Stimulated activated naive CD8-positive, alpha-beta T cell treated with anti-CD3 and anti-CD28 coated beads, Interleukin-15, Interleukin-2, amounts not matched to agents 100 ng/mL and 50 ng/mL, for 24 hours (primary cell): ENCODE measurements around the gene IGSF5.

Experiments used
- H3K27ac Mint-ChIP-seq: one replicate; pipeline ENCODE4 v1.8.0; 2021; ENCODE audit warnings: mild to moderate bottlenecking, mixed read lengths
- H3K27me3 Mint-ChIP-seq: one replicate; pipeline ENCODE4 v1.8.0; 2021; ENCODE audit warnings: mixed read lengths
- H3K36me3 Mint-ChIP-seq: one replicate; pipeline ENCODE4 v1.8.0; 2021; ENCODE audit warnings: low read depth, mixed read lengths
- H3K4me1 Mint-ChIP-seq: one replicate; pipeline ENCODE4 v1.8.0; 2021; ENCODE audit warnings: low read depth, mixed read lengths
- H3K4me3 Mint-ChIP-seq: one replicate; pipeline ENCODE4 v1.8.0; 2021; ENCODE audit warnings: mild to moderate bottlenecking, mixed read lengths
- H3K9me3 Mint-ChIP-seq: one replicate; pipeline ENCODE4 v1.8.0; 2021; ENCODE audit warnings: mixed read lengths

Gene IGSF5

DNA sequence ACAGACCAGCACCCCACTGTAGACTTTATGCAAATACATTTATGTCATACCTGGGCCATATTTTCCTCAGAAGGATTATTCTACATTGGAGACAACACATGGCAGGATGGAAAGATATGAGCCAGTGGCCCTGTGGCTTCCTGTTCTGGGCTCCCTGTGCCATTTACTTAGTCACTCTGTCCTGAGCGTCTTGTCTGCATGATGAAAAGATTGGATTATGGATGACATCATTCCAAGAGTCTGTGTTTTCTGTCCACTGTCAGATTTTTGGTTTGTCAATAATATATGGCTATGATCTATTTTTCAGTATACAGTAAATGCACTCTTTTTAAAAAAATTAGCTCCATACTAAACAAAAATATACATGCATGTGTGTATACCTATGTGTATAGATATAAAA lies 30.8 kb downstream of the IGSF5 start:
- Mint-ChIP-seq H3K4me1 (no peaks in the 10 kb centered on the region), H3K36me3 (no peaks in the 10 kb centered on the region), H3K27ac (no peak overlapping the region), H3K4me3 (no peak overlapping the region), H3K27me3 (no peaks in the 10 kb centered on the region), H3K9me3 (no peaks in the 10 kb centered on the region)

DNA sequence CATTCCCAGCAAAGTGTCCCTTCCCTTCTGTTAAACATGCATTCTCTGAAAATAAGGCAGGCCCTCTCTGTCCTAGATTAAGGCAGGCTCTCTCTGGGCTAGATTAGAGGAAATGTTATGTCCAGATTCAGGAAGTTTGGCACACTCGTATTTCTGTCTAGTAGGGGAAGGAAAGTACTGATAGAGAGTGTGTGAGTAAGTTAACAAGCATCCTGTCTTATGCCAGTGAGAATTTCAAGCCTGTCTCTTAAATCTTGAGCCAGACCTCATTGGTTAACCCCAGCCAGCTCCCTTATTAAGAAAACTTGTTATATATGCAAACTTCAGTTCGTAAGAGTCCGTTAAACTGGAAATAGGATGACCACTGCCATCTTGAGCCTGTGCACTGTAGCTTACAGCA lies 31.6 kb downstream of the IGSF5 start:
- no peak overlapping the region for H3K27ac Mint-ChIP-seq
- no peaks in the 10 kb centered on the region for H3K27me3 Mint-ChIP-seq
- no peaks in the 10 kb centered on the region for H3K9me3 Mint-ChIP-seq
- no peaks in the 10 kb centered on the region for H3K36me3 Mint-ChIP-seq
- H3K4me3 Mint-ChIP-seq: no peak overlapping the region
- no peaks in the 10 kb centered on the region for H3K4me1 Mint-ChIP-seq

DNA sequence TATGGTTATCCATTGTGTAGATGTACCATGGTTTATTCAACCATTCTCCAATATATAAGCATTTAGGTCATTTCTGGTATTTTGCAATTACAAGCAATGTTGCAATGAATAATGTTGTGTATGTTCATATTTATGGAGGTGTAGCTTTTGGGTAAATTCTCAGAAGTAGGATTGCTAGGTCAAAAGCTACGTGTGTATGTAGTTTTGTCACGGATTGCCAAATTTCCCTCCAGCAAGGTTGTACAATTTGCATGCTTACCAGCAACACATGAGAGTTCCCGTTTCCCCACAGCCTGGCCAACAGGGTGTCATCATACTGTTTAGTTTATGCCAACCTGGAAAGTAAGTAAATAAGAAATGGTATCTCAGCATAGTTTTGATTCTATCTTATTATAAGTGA lies 36.3 kb downstream of the IGSF5 start:
- Mint-ChIP-seq H3K4me1 (no peaks in the 10 kb centered on the region), H3K27me3 (no peaks in the 10 kb centered on the region), H3K9me3 (no peaks in the 10 kb centered on the region), H3K4me3 (no peak overlapping the region), H3K27ac (no peak overlapping the region), H3K36me3 (no peaks in the 10 kb centered on the region)

DNA sequence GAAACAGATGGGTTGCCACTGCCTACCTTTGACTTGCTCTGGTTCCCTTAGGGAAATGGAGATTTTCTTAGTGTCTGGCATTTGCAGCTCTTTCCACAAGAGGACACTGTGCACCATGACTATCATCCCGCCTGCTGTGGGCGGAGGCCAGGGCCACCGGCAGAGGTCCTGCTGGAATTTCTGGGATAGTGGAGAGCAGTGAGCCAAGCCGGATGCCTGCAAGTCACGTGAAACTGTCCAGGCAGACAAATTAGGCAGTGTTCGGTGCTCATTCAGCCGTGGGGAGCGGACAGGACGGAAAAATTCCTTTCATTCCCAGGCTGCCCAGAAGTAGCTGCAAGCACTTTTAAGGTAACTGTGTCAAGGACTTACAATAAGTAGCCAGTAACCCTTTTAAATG lies 43.4 kb downstream of the IGSF5 start:
- H3K4me3 Mint-ChIP-seq: no peak overlapping the region
- H3K4me1 Mint-ChIP-seq: no peaks in the 10 kb centered on the region
- no peak overlapping the region for H3K27ac Mint-ChIP-seq
- no peaks in the 10 kb centered on the region for H3K9me3 Mint-ChIP-seq
- H3K36me3 Mint-ChIP-seq: no peaks in the 10 kb centered on the region
- no peaks in the 10 kb centered on the region for H3K27me3 Mint-ChIP-seq

DNA sequence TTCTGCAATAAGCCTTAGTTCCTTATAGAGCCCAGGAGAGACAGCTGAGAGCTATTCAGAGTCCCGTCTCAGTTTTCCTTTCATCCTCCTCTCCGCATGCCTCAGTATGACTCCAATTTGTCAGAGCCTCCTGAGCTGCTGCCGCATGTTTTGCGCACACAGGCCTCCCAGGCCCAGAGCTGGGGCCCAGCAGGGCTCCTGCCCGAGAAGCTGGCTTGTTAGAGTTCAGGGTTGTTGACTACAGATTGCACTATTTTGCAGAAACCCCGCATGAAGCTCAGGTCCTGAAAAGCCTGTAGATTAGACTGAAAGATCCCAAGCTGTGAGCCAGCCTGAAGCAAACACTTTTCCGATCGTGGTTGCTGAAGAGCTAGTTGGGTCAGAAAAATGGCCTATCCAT lies 51.5 kb downstream of the IGSF5 start:
- no peaks in the 10 kb centered on the region for H3K9me3 Mint-ChIP-seq
- no peaks in the 10 kb centered on the region for H3K4me1 Mint-ChIP-seq
- no peak overlapping the region for H3K27ac Mint-ChIP-seq
- peaks cover 6% of the 10 kb centered on the region for H3K27me3 Mint-ChIP-seq
- no peak overlapping the region for H3K4me3 Mint-ChIP-seq
- H3K36me3 Mint-ChIP-seq: no peaks in the 10 kb centered on the region

DNA sequence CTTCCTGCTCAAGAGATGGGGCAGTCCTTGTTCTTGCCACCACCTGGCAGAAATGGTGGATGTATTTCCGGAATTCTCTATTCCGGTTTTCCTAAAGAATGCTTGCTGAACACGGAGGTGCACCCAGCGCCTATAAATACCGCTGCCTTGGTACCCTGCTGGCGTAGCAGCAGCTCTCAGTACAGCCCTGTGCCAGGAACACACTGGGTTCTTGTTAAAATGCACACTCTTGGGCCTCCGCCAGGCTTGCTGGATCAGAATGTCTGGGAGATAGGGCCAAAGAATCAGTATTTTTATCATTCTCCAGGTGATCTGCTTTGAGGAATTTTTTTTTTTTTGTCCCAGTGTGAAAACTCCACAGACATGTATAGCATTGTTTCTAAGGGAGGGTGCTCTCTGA lies 54.2 kb downstream of the IGSF5 start:
- no peaks in the 10 kb centered on the region for H3K9me3 Mint-ChIP-seq
- no peak overlapping the region for H3K4me3 Mint-ChIP-seq
- peaks cover 6% of the 10 kb centered on the region for H3K27me3 Mint-ChIP-seq
- H3K4me1 Mint-ChIP-seq: no peaks in the 10 kb centered on the region
- no peaks in the 10 kb centered on the region for H3K36me3 Mint-ChIP-seq
- H3K27ac Mint-ChIP-seq: no peak overlapping the region

DNA sequence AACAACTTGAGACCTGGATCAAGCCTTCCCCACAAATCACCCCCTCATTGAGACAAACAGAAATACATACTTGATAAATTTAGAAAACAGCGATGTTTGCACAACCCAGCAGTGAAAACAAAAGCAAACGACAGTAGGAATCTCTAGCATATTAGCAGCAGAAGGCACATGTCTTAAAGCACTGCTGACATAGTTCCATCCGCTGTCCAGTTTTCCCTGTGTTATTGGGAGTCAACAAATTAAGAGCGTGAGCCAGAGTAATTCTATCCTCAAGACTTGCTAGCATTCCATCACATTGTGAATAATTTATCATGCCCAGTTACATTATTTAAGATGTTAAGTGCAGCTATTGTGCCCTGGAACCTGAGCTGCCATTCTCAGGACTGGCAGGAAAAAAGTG lies 55.3 kb downstream of the IGSF5 start:
- H3K9me3 Mint-ChIP-seq: no peaks in the 10 kb centered on the region
- no peak overlapping the region for H3K27ac Mint-ChIP-seq
- peaks cover 6% of the 10 kb centered on the region for H3K27me3 Mint-ChIP-seq
- H3K4me3 Mint-ChIP-seq: no peak overlapping the region
- H3K36me3 Mint-ChIP-seq: no peaks in the 10 kb centered on the region
- H3K4me1 Mint-ChIP-seq: no peaks in the 10 kb centered on the region

DNA sequence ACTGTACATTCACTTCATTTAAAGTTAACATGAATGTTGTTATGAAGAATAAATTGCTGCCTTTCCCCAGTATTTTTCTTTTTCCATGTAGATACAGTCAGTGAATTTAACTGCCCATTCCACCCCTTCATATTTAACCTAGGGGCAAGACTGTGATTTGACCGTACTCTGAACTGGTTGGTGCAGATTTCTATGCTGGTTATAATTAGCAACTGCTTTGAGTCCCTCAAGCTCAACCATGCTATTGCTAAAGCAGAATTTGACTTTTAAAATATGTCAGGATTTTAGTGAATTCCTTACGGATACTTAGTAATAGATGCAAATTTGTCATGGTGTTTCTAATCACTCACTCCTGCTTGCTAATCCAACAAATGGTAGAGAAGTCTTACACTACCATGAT lies 57.2 kb downstream of the IGSF5 start:
- Mint-ChIP-seq H3K9me3 (peaks cover 5% of the 10 kb centered on the region), H3K27me3 (peaks cover 8% of the 10 kb centered on the region)

DNA sequence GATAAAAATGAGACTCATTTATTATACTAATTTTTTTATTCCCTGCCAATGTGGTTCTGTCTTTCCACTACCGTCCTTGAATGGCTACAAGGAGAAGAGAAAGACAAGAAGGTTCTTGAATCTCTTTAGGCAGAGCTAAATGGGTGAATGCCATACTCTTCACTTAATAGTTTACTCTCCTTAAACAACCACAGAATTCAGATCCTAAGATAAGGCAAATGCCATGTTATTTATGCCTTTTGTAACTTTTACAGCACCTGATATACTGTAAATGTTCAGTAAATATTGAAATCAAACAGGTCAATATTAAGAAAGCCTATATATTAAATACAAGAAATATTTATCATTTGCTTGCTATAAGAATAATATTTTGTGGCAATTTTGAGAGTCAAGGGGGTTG lies 58.4 kb downstream of the IGSF5 start:
- peaks cover 8% of the 10 kb centered on the region for H3K27me3 Mint-ChIP-seq

More for the DNA sequence above, 57.2 kb downstream of the IGSF5 start:
- Mint-ChIP-seq H3K36me3 (no peaks in the 10 kb centered on the region), H3K4me3 (no peak overlapping the region), H3K27ac (no peak overlapping the region), H3K4me1 (no peaks in the 10 kb centered on the region)

DNA sequence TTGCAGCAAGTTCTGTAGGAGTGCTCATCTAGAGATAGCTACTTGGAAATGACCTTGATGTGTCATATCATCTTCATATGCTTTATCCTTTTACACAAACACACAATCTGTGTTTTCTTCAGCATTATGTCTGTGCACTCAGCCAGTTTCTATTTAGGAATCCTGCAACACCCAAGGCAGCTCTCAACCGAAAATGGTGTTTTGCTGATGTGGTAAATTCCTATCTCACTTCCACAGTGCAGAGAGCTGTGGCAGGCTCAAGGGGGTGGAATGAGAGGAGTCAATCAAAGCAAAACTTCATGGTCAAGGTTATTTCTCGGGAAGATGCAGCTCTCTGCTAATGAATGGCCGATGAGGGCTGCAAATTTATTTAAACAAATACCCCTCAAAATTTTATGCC lies 59.3 kb downstream of the IGSF5 start:
- no peak overlapping the region for H3K27ac Mint-ChIP-seq
- peaks cover 8% of the 10 kb centered on the region for H3K27me3 Mint-ChIP-seq
- H3K4me1 Mint-ChIP-seq: no peaks in the 10 kb centered on the region
- H3K36me3 Mint-ChIP-seq: no peaks in the 10 kb centered on the region
- no peak overlapping the region for H3K4me3 Mint-ChIP-seq
- H3K9me3 Mint-ChIP-seq: peaks cover 5% of the 10 kb centered on the region

More for the DNA sequence above, 58.4 kb downstream of the IGSF5 start:
- Mint-ChIP-seq H3K9me3 (peaks cover 5% of the 10 kb centered on the region), H3K36me3 (no peaks in the 10 kb centered on the region), H3K4me3 (no peak overlapping the region), H3K27ac (no peak overlapping the region), H3K4me1 (no peaks in the 10 kb centered on the region)

DNA sequence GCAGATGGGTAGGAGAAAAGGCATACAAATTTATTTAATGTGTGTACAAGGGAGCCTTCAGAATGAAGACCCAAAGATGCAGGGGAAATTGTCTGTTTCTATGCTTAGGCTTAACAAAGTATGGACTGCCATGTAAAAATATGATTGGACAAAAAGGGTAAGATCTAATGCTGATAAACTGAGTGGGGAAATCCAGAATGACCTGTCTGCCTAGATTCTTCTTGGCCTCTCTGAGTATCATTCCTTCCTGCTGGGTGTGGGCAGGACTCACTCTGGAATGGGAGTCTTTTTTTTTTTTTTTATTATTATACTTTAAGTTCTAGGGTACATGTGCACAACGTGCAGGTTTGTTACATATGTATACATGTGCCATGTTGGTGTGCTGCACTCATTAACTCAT lies 61.0 kb downstream of the IGSF5 start:
- no peaks in the 10 kb centered on the region for H3K4me1 Mint-ChIP-seq
- peaks cover 5% of the 10 kb centered on the region for H3K9me3 Mint-ChIP-seq
- no peak overlapping the region for H3K4me3 Mint-ChIP-seq
- H3K27me3 Mint-ChIP-seq: peaks cover 3% of the 10 kb centered on the region
- H3K36me3 Mint-ChIP-seq: no peaks in the 10 kb centered on the region
- H3K27ac Mint-ChIP-seq: no peak overlapping the region

DNA sequence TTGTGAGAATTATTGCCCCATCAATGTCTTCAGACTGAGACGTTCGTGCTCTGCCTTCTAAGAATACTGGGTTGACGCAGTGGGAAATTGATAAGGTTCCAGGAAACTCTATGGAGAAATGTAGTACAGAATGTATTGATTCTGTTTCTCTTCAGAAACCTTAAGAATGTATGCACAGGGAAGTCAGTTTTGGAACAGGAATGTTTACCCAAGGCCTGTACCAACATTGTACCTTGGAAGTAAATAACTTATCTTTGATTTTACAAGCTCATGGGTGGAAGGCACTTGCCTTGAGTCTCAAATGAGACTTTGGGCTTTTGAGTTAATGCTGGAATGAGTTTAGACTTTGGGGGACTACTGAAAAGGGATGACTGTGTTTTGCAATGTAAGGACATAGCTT lies 62.8 kb downstream of the IGSF5 start:
- H3K9me3 Mint-ChIP-seq: peaks cover 5% of the 10 kb centered on the region
- H3K4me1 Mint-ChIP-seq: no peaks in the 10 kb centered on the region
- H3K27ac Mint-ChIP-seq: no peak overlapping the region
- peaks cover 3% of the 10 kb centered on the region for H3K27me3 Mint-ChIP-seq
- no peak overlapping the region for H3K4me3 Mint-ChIP-seq
- H3K36me3 Mint-ChIP-seq: no peaks in the 10 kb centered on the region

DNA sequence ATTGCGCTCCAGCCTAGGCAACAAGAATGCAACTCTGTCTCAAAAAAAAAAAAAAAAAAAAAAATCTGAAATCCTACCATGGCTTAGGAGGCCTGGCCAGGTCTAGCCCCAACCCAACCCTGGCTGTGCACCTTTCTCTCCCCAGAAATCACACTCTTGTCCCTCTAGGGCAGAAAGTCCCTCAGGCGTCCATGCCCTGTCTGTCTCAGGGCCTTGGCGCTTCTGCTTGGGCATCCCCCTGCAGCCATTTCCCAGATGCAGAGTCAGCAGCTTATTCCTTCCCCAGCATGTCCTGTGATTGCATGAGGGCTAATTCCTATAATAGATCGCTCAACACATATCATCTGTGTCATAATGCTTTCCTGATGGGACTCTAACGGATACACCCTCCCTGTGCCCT lies 65.0 kb downstream of the IGSF5 start:
- Mint-ChIP-seq H3K4me3 (no peak overlapping the region), H3K36me3 (no peaks in the 10 kb centered on the region), H3K27me3 (peaks cover 3% of the 10 kb centered on the region), H3K27ac (no peak overlapping the region), H3K4me1 (no peaks in the 10 kb centered on the region), H3K9me3 (peaks cover 5% of the 10 kb centered on the region)

DNA sequence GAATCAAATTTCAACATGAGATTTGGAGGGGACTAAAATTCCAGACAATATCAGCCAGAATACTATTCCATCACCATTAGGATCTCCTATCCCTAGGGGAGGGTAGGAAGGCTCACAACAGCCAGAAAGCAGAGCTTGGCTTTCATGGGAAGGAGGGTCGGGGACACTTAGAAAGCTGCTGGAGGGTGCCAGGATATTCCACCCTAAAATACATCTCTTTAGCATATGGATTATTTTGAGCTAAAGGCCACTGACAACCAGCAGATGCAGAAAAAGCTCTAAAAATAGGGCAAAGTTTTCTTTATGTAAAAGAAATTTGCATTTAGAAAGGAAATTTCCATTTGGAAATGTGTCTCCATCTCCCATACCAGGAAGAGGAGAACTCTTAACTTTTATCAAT lies 68.0 kb downstream of the IGSF5 start:
- H3K9me3 Mint-ChIP-seq: no peaks in the 10 kb centered on the region
- H3K4me1 Mint-ChIP-seq: no peaks in the 10 kb centered on the region
- no peak overlapping the region for H3K4me3 Mint-ChIP-seq
- H3K27me3 Mint-ChIP-seq: no peaks in the 10 kb centered on the region
- H3K27ac Mint-ChIP-seq: no peak overlapping the region
- H3K36me3 Mint-ChIP-seq: no peaks in the 10 kb centered on the region

DNA sequence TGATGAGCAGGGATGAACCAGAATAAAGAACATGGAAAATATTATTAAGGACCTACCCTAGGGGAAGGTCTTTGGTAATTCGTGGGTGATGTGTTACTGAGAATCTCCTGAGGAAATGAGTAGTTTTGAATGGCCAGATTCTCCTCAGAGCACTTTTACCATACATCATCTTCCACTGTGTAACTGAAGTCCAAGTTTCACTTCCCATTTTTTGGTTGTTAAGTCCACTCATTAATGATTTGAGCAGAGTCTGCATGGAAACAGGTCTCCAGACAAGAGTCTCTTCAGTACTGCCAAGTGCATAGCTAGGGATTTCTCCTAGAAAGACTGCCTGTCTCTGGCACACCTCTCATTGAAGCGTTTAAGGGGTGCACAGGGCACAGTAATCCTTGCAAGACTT lies 73.6 kb downstream of the IGSF5 start:
- no peaks in the 10 kb centered on the region for H3K27me3 Mint-ChIP-seq

DNA sequence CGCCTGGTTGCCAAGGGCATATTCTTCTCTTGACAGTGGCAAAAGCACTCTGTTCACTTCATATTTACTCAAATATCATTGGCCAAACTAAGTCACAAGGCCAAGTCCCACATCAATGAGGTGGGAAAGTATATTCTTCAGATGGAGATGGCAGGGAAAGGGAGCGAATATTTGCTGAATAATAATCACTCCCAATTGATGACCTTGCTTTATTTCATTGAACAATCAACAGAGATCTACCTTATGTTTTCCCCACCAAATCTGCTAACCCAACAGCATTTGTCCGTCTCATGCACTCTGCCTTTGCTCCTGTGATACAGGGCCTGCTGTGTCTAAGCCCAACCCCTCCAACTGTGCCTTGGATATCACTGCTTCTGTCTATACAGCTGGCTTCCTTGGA lies 77.1 kb downstream of the IGSF5 start:
- Mint-ChIP-seq H3K4me3 (no peak overlapping the region), H3K27me3 (no peaks in the 10 kb centered on the region), H3K9me3 (peaks cover 10% of the 10 kb centered on the region), H3K4me1 (no peaks in the 10 kb centered on the region), H3K36me3 (no peaks in the 10 kb centered on the region), H3K27ac (no peak overlapping the region)

More for the DNA sequence above, 73.6 kb downstream of the IGSF5 start:
- H3K27ac Mint-ChIP-seq: no peak overlapping the region
- no peaks in the 10 kb centered on the region for H3K9me3 Mint-ChIP-seq
- H3K4me1 Mint-ChIP-seq: no peaks in the 10 kb centered on the region
- H3K4me3 Mint-ChIP-seq: no peak overlapping the region
- H3K36me3 Mint-ChIP-seq: no peaks in the 10 kb centered on the region

DNA sequence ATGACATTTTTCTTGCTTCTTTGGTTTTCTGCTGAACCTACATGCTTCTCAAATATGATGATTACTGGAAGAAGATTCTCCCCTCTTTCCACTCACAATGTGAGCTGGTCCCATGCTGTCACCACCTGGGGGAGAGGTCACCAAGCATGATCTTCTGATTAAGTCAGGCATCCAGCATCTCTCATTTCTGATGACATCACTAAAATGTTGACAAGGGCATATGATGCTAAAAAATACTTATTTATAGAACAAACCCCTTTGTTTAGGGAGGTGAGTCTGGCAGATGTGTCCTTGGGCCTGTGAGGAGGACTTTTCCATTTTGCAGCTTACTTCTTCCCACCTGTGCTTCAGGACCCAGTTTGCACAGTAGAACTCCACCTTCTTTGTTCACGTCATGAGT lies 80.3 kb downstream of the IGSF5 start:
- Mint-ChIP-seq H3K27me3 (peaks cover 4% of the 10 kb centered on the region), H3K36me3 (no peaks in the 10 kb centered on the region), H3K4me1 (no peaks in the 10 kb centered on the region), H3K27ac (no peak overlapping the region), H3K4me3 (no peak overlapping the region), H3K9me3 (peaks cover 18% of the 10 kb centered on the region)
